Caki2 (cell line): ENCODE data around the gene NUDT15. TPM values are rescaled to one million over a fixed set of nuclear protein-coding genes. Genes with fewer than 3 reads are reported as not detected.
"Not testable (repeated sequence)": the region's sequence is repeated elsewhere in the genome, so short reads cannot be mapped to it uniquely, and the experiment has no call there.

ENCODE experiments used
- DNase-seq: peaks from one replicate; pipeline ENCODE4 v3.0.0-alpha.2; 2015; ENCODE audit warnings: low read depth
- in situ Hi-C: cut with HindIII; loops from 2 replicates; pipeline ENCODE4 v1.10.0; 2016; ENCODE audit warnings: low sequenced_read_pairs, low pct_unique_long_range_greater_than_20kb, mixed read lengths
- total RNA-seq: library from RNA; depleted of rRNA; stranded (reverse); fragments of >200 nt; shearing (Covaris generic); gene quantifications from 2 replicates; pipeline ENCODE4 v1.2.3, GENCODE V29; 2014; ENCODE audit warnings: low replicate concordance; rRNA removed

The NUDT15 gene
- 18.1 and 19.0 TPM in 2 replicates for total RNA-seq

DNA sequence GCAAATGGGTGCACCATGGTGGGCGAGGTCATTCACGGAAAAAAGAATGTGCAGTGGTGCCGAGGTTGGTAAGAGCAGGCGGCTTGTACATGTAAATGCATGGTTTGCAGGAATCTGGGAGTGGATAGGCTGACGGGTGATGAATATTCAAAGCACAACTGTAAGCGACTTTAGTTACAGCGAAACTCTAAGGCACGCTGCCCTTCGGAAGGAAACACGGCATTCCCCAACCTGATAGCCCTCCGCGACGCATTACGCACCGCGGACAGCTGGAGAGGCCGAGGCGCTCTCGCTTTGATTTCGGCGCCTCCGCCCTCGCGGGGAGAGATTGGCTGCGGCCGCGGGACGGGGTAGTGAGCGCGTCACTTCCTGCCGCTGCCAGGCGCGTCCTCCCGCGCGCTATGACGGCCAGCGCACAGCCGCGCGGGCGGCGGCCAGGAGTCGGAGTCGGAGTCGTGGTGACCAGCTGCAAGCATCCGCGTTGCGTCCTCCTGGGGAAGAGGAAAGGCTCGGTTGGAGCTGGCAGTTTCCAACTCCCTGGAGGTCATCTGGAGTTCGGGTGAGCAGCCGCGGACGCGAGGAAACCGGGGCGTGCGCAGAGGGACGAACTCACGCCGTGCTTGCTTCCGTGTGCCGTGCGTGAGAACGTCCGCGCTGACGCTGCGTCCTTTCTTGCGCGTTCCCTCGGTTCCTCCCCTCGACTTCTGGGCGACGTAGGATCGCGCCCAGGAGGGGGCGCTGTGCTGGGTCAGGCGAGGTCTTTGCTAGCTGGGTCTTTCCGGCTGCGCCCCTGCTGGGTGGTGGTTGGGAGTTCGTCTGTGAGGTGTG, at the start of gene NUDT15:
Gene NUDT15 (plus strand): TSS at position 381 of the 828 bp plus-strand sequence. CDS start 21 bp downstream, at position 402.
- peak; percentile 93 for DNase-seq
- in situ Hi-C loops: no loop called here

- DNase-seq: no peak
- in situ Hi-C loops: no loop called here
Observed at GRCh38 chr13:47990427-47990826, 47.1 kb upstream of the NUDT15 start.

- no peak for DNase-seq
- in situ Hi-C loops: no loop called here
Observed at GRCh38 chr13:47990920-47991466, 46.5 kb upstream of the NUDT15 start.

- no peak for DNase-seq
- in situ Hi-C loops: no loop called here
Observed at GRCh38 chr13:47991859-47992258, 45.7 kb upstream of the NUDT15 start.

DNA sequence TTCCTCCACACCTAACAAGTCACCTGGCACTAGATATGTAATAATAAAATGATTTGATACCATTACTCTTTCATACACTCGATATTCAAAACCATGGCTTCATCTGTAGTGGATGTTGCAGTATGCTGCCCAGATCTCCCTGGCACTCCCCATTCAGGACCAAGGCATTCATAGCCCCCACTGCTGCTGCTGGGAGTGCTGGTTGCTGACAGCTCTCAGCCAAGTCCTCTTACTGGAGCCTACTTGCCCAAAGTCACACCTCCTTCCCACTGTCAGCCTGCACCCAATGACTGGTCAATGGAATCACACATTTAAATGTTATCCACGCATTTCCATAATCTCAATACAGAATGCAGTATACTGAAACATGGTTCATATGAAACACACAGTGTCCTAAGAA, 40.1 kb upstream of the NUDT15 start:
- DNase-seq: no peak

DNA sequence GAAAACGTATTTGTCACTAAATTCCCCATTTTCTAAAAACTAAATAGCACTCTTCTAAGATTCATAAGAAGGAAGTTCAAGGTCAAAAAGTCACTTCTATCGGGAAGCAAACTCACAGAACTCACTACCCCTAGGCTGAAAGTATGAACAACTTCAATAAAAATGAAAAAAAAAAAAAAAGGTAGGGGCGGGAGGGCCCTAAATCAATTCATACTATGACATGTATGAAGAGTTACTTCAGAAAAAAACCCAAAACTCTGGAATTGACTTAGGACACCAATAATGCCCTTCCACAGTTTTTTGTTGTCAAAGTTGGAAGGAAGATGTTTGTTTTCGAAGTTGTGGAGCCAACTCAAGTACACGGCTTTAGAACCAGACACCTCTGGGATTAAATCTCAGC, 37.6 kb upstream of the NUDT15 start:
- in situ Hi-C loops: no loop called here

More for the DNA sequence above, 40.1 kb upstream of the NUDT15 start:
- in situ Hi-C loops: no loop called here

GRCh38 chr13:48000559-48001113, 36.9 kb upstream of the NUDT15 start:
- peak; percentile 15 for DNase-seq
- in situ Hi-C loops: no loop called here

More for the DNA sequence above, 37.6 kb upstream of the NUDT15 start:
- no peak for DNase-seq

DNA sequence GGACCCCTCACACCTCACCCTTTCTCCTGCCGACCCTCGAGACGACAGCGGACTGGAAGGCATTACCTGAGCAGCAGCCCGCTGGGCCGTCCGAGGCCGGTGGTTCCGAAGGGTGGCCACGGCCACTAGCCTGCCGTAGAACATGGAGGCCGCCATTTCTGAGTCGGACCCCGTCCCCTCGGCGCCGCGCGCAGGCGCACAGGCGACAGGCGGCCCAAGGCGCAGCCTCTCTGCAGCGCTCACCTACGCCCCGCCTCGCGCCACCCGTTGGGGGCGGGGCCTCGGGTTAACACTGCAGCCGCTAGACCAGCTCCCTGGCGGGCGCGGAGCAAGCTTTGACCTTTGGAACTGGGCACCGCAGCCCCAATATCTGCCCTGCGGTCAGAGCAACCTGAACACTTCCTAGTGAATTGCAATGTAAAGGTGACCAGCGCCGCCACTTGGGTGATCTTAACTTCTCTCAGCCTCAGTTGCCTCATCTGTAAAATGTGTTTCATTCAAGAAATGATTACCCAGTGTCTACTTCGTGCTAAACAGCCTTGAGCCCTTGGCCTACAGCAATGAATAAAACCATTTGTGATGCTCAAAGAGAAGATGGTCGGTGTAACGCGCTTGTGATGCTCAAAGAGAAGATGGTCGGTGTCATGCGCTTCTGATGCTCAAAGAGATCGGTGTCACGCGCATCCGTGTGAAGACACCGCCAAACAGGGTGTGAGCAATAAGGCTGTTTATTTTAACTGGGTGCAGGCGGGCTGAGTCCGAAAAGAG, 36.2 kb upstream of the NUDT15 start, which contains the start of gene SUCLA2:
Gene SUCLA2 (minus strand): TSS at position 160 of the 768 bp plus-strand sequence. CDS start 4 bp downstream, at position 156.
- in situ Hi-C loops: no loop called here
- DNase-seq: peak; percentile 79

- in situ Hi-C loops: not testable (repeated sequence)
- DNase-seq: peak; percentile 33
Observed at GRCh38 chr13:48001999-48002398, 35.5 kb upstream of the NUDT15 start.

DNA sequence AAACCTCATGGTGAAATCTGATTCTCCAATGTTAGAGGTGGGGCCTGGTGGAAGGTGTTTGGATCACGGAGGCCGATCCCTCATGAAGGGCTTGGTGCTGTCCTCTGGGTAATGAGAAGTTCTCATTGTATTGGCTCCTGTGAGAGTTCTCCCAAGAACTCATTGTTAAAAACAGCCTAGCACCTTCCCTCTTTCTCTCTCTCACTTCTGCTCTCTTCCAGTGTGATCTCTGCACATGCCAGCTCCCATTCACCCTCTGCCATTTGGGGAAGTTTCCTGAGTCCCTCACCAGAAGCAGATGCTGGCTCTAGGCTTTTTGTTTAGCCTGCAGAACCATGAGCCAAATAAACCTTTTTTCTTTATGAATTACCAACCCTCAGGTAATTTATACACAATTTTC, 33.3 kb upstream of the NUDT15 start:
- in situ Hi-C loops: no loop called here

GRCh38 chr13:48006396-48006795, 31.1 kb upstream of the NUDT15 start:
- in situ Hi-C loops: no loop called here
- no peak for DNase-seq

More for the DNA sequence above, 33.3 kb upstream of the NUDT15 start:
- no peak for DNase-seq

DNA sequence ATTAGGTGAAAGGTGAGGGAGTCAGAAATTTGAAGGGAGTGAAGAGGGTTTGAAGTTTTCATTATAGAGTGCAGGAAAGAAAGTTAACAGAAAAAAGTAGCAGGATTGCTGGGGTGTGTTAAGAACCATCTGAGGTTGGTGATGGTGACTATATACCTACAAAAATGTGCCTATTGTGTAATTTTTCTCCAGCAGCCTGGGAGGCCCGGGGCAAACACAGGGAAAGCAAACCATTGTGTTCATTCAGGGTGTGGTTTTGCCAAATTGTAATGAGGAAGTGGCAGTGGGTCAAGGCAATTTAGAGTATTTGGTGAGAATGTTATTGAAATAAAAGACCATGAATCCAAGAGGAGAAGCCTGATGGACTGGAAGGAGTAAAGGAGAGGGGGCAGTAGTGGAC, 28.2 kb upstream of the NUDT15 start:
- in situ Hi-C loops: no loop called here
- DNase-seq: no peak

DNA sequence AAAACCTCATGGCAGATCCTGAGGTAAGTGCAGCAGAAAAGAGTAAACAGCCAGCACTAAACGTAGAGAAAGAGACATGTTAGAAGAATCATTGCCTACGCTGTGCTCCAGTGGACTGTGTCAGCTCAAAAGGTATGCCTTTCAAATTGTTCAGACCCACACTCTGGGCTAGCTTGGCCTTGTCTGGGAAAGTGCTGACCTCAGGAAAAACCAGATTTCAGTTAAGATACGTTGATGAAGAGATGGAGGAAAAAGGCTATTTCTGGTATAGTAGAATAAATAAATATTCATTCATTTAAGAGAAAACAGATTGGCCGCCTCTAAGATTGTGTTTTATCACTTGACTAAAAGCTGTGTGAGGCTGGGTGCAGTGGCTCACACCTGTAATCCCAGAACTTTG, 26.8 kb upstream of the NUDT15 start:
- in situ Hi-C loops: no loop called here
- peak; percentile 5 for DNase-seq

DNA sequence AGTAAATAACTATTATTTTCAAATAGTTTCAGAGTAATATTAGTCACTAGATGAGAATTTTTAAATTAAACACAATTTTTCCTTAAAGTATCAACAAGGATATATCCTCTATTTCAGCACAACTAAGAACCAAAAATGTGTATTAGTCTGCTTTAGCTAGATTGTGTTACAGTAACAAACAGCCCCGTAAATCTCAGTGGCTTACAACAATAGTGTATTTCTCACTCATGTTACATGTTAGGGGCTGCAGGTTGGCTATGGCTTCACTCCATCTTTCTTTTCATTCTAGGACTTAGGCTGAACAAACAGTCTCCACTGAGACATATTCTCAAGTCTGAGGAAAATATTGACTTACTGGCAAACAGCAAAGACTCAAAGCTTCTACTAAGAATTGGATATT, 24.9 kb upstream of the NUDT15 start:
- in situ Hi-C loops: no loop called here
- no peak for DNase-seq

- in situ Hi-C loops: no loop called here
- no peak for DNase-seq
Observed at GRCh38 chr13:48014359-48014758, 23.2 kb upstream of the NUDT15 start.

DNA sequence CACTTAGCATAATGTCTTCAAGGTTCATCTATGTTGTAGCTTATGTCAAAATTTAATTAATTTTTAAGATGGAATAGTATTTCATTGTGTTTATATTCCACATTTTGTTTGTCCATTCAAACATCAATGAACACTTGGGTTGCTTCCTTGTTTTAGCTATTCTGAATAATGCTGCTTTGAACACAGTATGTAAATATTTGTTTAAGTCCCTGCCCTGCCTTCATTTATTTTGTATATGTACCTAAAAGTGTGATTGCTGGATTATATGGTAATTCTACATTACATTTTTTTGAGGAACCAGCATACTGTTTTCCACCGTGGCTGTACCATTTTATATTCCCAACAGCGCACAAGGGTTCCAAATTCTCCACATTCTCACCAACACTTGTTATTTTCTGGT, 18.9 kb upstream of the NUDT15 start:
- in situ Hi-C loops: no loop called here
- DNase-seq: no peak

DNA sequence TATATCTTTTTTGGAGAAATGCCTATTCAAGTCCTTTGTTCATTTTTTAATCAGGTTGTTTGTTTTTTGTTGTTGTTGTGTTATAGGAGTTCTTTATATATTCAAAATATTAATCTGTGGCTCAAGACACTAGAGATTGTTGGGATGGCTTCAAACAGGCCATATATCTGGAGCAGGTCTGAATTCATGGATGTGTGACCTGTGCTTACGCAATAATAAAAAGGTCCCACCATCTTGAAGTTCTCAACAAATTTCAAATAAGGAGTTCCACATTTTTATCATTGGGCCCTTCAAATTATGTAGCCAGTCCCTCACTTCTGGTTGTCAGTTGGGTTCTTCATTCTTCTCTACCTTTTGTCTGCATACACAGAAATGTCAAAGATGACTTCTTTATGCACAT, 17.7 kb upstream of the NUDT15 start:
- in situ Hi-C loops: no loop called here
- no peak for DNase-seq

- in situ Hi-C loops: no loop called here
Observed at GRCh38 chr13:48028066-48028465, 9.5 kb upstream of the NUDT15 start.

GRCh38 chr13:48029859-48030258, 7.7 kb upstream of the NUDT15 start:
- in situ Hi-C loops: no loop called here
- DNase-seq: no peak

More at GRCh38 chr13:48028066-48028465, 9.5 kb upstream of the NUDT15 start:
- DNase-seq: no peak
